PC-3 (cell line): ENCODE measurements around the gene HMGA1. TPM values are rescaled to one million over a fixed set of nuclear protein-coding genes. Genes with fewer than 3 reads are reported as not detected.
A peak's percentile ranks its signal among the peaks of the same experiment; 100 is the strongest.

Experiments
- ATAC-seq: fragments of 200-7000 bp; cut with Tn5 transposase; 2 replicates; pipeline ENCODE4 v1.9.1; 2020; ENCODE audit warnings: mild to moderate bottlenecking, moderate library complexity
- BruUV-seq: library from RNA; stranded (reverse); fragments of 400-500 nt; replicated peaks from 2 replicates; lab custom pipeline; 2021; lab: Mats Ljungman, UMichigan
- CTCF ChIA-PET: fragments of 300-600 bp; sonication (Branson Sonifier 250); formaldehyde crosslinking; loops from one replicate; lab custom pipeline; 2022; ENCODE audit warnings: antibody characterized with exemption; lab: Charles Lee
- POLR2A ChIA-PET: fragments of 300-600 bp; sonication (Branson Sonifier 250); formaldehyde crosslinking; loops from one replicate; lab custom pipeline; 2022; ENCODE audit warnings: antibody characterized with exemption; ENCODE audit not compliant: unreplicated experiment; lab: Charles Lee
- DNase-seq: peaks from one replicate; pipeline ENCODE4 v3.0.0-alpha.2; 2015
- H2AFZ ChIP-seq: fragments of 300-600 bp; sonication (generic); 2 replicates; pipeline ENCODE4 v1.6.0; 2016; ENCODE audit warnings: antibody characterized with exemption, low read length
- H3F3A ChIP-seq: fragments of 300-600 bp; sonication (generic); one replicate; pipeline ENCODE4 v1.6.0; 2017; ENCODE audit warnings: antibody characterized with exemption, low read length, control low read depth, mild to moderate bottlenecking; ENCODE audit not compliant: unreplicated experiment
- H3K27ac ChIP-seq: fragments of 300-600 bp; sonication (generic); 2 replicates; pipeline ENCODE4 v1.5.1; 2016; ENCODE audit warnings: mild to moderate bottlenecking, low read length
- H3K27me3 ChIP-seq: fragments of 300-600 bp; sonication (generic); 2 replicates; pipeline ENCODE4 v1.6.1; 2016; ENCODE audit warnings: low read length, mixed read lengths
- H3K36me3 ChIP-seq: fragments of 300-600 bp; sonication (generic); 2 replicates; pipeline ENCODE4 v1.6.1; 2016; ENCODE audit warnings: low read depth, mixed run types, low read length, mixed read lengths
- H3K4me1 ChIP-seq: fragments of 300-600 bp; sonication (generic); 2 replicates; pipeline ENCODE4 v1.5.1; 2016; ENCODE audit warnings: low read length; ENCODE audit not compliant: insufficient read depth
- H3K4me2 ChIP-seq: fragments of 300-600 bp; sonication (generic); 2 replicates; pipeline ENCODE4 v1.6.0; 2016; ENCODE audit warnings: low read length
- H3K4me3 ChIP-seq: fragments of 300-600 bp; sonication (generic); 2 replicates; pipeline ENCODE4 v1.5.1; 2016; ENCODE audit warnings: mild to moderate bottlenecking, low read length, mixed read lengths
- H3K79me2 ChIP-seq: fragments of 300-600 bp; sonication (generic); 2 replicates; pipeline ENCODE4 v1.6.1; 2017; ENCODE audit warnings: low read length, mixed read lengths
- H3K9ac ChIP-seq: fragments of 300-600 bp; sonication (generic); 2 replicates; pipeline ENCODE4 v1.6.0; 2016; ENCODE audit warnings: mild to moderate bottlenecking, low read length
- H3K9me2 ChIP-seq: fragments of 300-600 bp; sonication (generic); replicated peaks from 2 replicates; pipeline ENCODE4 v1.6.1; 2016; ENCODE audit warnings: mixed run types, low read length, mixed read lengths
- H3K9me3 ChIP-seq: fragments of 300-600 bp; sonication (generic); 2 replicates; pipeline ENCODE4 v1.6.1; 2016; ENCODE audit warnings: low read length, mixed read lengths
- H4K20me1 ChIP-seq: fragments of 300-600 bp; sonication (generic); 2 replicates; pipeline ENCODE4 v1.6.1; 2016; ENCODE audit warnings: low read length, mixed read lengths
- EZH2 ChIP-seq: fragments of 300-600 bp; sonication (generic); IDR thresholded peaks from one replicate; pipeline ENCODE4 v1.6.1; 2017; ENCODE audit warnings: antibody characterized with exemption, mild to moderate bottlenecking, low read length; ENCODE audit not compliant: unreplicated experiment
- EZH2phosphoT487 ChIP-seq: fragments of 300-600 bp; sonication (generic); IDR thresholded peaks from 2 replicates; pipeline ENCODE4 v1.6.1; 2018; ENCODE audit warnings: mild to moderate bottlenecking, antibody characterized with exemption, low read length, borderline replicate concordance
- intact Hi-C: fragments of 100-400 bp; cut with micrococcal nuclease; formaldehyde crosslinking; loops from 2 replicates; pipeline ENCODE4 v1.9.0; 2023
- total RNA-seq: library from RNA; depleted of rRNA; stranded (reverse); fragments of >200 nt; gene quantifications from 2 replicates; pipeline ENCODE4 v1.2.3, GENCODE V29; 2014
- TF ChIP-seq, protein P1 (sequence below): fragments of 300-600 bp; sonication (generic); conservative IDR thresholded peaks from 2 replicates; pipeline ENCODE4 v1.5.1; 2017; ENCODE audit warnings: antibody characterized with exemption, low read depth, mild to moderate bottlenecking, low read length

HMGA1 gene
- total RNA-seq, 1 experiment from 2014 or later, result 1,115 TPM

DNA sequence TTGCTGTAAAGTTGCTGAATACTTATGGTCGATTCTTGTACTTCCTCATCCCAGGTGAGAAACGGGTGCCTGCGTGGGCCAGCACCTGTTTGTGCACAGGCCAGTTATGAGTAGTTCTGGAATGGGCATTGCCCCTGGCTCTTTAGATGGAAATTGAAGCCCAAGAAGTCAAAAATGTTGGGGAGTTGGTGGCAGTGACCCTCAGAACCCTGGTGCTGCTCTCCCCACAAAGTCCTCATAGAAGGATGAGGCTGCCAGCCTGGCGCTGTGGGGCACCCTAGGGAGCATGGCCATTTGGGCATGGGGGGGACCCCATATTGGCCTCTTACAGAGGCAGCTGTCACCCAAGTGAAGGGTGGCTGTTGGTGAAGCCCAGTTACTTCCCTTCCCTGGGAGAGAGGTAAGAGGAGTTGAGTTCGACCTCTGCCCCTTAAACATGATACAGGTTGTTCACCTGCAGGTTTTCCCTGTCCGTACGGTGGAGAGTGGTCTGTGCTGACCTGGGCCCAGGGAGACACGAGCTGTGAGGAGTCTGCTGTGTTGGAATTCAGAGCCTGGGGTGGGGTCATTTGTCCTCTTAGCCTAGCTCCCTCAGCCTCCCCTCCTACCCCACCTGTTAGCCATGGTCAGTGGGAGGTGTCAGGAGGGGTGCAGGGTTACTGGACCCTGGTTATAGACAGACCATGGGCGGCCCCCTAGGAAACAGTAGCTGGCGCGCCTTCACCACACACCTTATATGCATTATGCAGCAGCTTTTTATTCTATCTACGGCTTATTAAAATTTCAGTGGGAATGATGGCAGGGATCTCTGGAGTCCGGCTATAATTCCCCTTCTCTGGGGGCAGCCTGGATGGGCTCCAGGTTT lies 4.9 kb downstream of the HMGA1 start:
- no peaks in the 10 kb centered on the region for H3K9me3 ChIP-seq
- H3K27ac ChIP-seq, result peak overlapping the region; percentile 96
- ChIA-PET CTCF (no interaction called here), POLR2A (interaction anchor here (0.5 kb wide), 1 partner anchor 824 kb away, joined by 6 read pairs; no protein-coding TSS in a partner anchor)
- H3K9me2 ChIP-seq, result no peaks in the 10 kb centered on the region
- peak overlapping the region; percentile 94 for H3K4me3 ChIP-seq
- H3K36me3 ChIP-seq, result peaks cover 57% of the 10 kb centered on the region
- peaks cover 55% of the 10 kb centered on the region for H3K79me2 ChIP-seq
- H4K20me1 ChIP-seq, result peaks cover 48% of the 10 kb centered on the region
- peak overlapping the region; percentile 99 for H3K4me2 ChIP-seq
- BruUV-seq, result no TSS peak
- TF ChIP-seq EZH2phosphoT487 (no peak), EZH2 (no peak)
- TF ChIP-seq, protein P1, sequence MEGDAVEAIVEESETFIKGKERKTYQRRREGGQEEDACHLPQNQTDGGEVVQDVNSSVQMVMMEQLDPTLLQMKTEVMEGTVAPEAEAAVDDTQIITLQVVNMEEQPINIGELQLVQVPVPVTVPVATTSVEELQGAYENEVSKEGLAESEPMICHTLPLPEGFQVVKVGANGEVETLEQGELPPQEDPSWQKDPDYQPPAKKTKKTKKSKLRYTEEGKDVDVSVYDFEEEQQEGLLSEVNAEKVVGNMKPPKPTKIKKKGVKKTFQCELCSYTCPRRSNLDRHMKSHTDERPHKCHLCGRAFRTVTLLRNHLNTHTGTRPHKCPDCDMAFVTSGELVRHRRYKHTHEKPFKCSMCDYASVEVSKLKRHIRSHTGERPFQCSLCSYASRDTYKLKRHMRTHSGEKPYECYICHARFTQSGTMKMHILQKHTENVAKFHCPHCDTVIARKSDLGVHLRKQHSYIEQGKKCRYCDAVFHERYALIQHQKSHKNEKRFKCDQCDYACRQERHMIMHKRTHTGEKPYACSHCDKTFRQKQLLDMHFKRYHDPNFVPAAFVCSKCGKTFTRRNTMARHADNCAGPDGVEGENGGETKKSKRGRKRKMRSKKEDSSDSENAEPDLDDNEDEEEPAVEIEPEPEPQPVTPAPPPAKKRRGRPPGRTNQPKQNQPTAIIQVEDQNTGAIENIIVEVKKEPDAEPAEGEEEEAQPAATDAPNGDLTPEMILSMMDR, result no peak
- H3K4me1 ChIP-seq, result peaks cover 82% of the 10 kb centered on the region
- H2AFZ ChIP-seq, result no peak overlapping the region
- no peak overlapping the region for H3K9ac ChIP-seq
- no peak for ATAC-seq
- no peak for DNase-seq
- no peaks in the 10 kb centered on the region for H3K27me3 ChIP-seq
- peaks cover 38% of the 10 kb centered on the region for H3F3A ChIP-seq
- intact Hi-C loops, result no loop called here

DNA sequence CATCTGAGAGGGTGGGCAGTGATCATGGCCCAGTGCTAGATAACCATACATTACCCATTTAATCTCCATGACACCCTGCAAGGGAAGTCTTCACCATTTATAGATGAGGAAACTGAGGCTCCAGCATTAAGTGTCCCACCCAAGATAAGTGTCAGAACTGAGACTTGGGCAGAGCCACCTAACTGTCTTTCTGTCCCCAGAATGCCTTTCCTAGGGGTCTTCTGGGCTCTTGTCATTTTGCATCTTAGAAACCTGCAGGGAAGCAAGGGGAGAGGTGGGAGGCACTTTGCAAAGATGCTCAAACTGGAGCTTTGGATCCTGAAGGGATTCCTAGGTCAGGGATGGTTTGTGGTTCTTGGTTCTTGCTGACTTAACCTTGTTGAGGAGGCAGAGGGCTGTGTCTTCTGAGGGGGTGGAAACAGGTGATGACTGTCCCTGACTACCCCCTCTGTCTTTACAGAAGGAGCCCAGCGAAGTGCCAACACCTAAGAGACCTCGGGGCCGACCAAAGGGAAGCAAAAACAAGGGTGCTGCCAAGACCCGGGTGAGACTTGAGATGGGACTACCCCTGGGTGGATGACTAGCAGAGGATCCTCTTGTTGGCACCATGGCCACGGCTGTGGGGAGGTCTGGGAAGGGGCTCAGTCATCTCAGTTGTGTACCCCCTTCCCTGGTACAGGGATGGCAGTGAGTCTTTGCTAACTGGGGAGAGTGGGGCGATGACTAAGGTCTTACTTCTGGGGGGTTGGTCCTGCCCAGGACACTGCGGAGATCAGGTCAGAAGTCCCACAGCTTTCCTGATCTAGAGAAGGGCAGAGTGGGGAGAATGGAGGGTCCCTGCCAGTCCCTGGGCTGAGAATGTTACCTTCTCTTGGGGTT lies 5.8 kb downstream of the HMGA1 start:
- no peak overlapping the region for H2AFZ ChIP-seq
- H3F3A ChIP-seq, result peaks cover 38% of the 10 kb centered on the region
- DNase-seq (peak; percentile 44), ATAC-seq (peak; percentile 1)
- H3K9ac ChIP-seq, result peak overlapping the region; percentile 74
- no TSS peak for BruUV-seq
- no peaks in the 10 kb centered on the region for H3K27me3 ChIP-seq
- H3K79me2 ChIP-seq, result peaks cover 54% of the 10 kb centered on the region
- H3K27ac ChIP-seq, result peak overlapping the region; percentile 96
- peak overlapping the region; percentile 94 for H3K4me3 ChIP-seq
- POLR2A ChIA-PET, result no interaction called here
- peaks cover 89% of the 10 kb centered on the region for H3K4me1 ChIP-seq
- H3K9me3 ChIP-seq, result no peaks in the 10 kb centered on the region
- CTCF ChIA-PET, result no interaction called here
- intact Hi-C loops, result no loop called here
- H3K36me3 ChIP-seq, result peaks cover 57% of the 10 kb centered on the region
- TF ChIP-seq EZH2phosphoT487 (no peak), EZH2 (no peak)
- TF ChIP-seq, protein P1, result no peak
- H3K4me2 ChIP-seq, result peak overlapping the region; percentile 99
- no peaks in the 10 kb centered on the region for H3K9me2 ChIP-seq
- H4K20me1 ChIP-seq, result peaks cover 48% of the 10 kb centered on the region
